ENCODE measurements around the gene BMAL1.

Gene BMAL1

GRCh38 chr11:13343931-13344717, 66.5 kb downstream of the BMAL1 start:
- peak; percentile 71 for DNase-seq (ENCODE audit: low spot score)

GRCh38 chr11:13344818-13345217, 67.2 kb downstream of the BMAL1 start:
- no peak for DNase-seq (ENCODE audit: low spot score)

GRCh38 chr11:13346470-13346869, 68.9 kb downstream of the BMAL1 start:
- DNase-seq (ENCODE audit: low spot score): no peak

GRCh38 chr11:13347901-13348300, 70.3 kb downstream of the BMAL1 start:
- no peak for DNase-seq (ENCODE audit: low spot score)

- no peak for DNase-seq (ENCODE audit: low spot score)
Observed at GRCh38 chr11:13348305-13348704, 70.7 kb downstream of the BMAL1 start.

GRCh38 chr11:13349046-13349445, 71.5 kb downstream of the BMAL1 start:
- DNase-seq (ENCODE audit: low spot score): no peak

- DNase-seq (ENCODE audit: low spot score): no peak
Observed at GRCh38 chr11:13349581-13349980, 72.0 kb downstream of the BMAL1 start.

- DNase-seq (ENCODE audit: low spot score): no peak
Observed at GRCh38 chr11:13352711-13353110, 75.1 kb downstream of the BMAL1 start.

GRCh38 chr11:13354335-13354734, 76.7 kb downstream of the BMAL1 start:
- DNase-seq (ENCODE audit: low spot score): no peak

- no peak for DNase-seq (ENCODE audit: low spot score)
Observed at GRCh38 chr11:13355191-13355590, 77.6 kb downstream of the BMAL1 start.

- no peak for DNase-seq (ENCODE audit: low spot score)
Observed at GRCh38 chr11:13357232-13357631, 79.6 kb downstream of the BMAL1 start.

GRCh38 chr11:13358596-13359270, 81.1 kb downstream of the BMAL1 start:
- DNase-seq (ENCODE audit: low spot score): no peak

GRCh38 chr11:13362596-13363109, 85.1 kb downstream of the BMAL1 start:
- no peak for DNase-seq (ENCODE audit: low spot score)

GRCh38 chr11:13364388-13364787, 86.8 kb downstream of the BMAL1 start:
- DNase-seq (ENCODE audit: low spot score): no peak

GRCh38 chr11:13366266-13367026, 88.9 kb downstream of the BMAL1 start:
- no peak for DNase-seq (ENCODE audit: low spot score)

- no peak for DNase-seq (ENCODE audit: low spot score)
Observed at GRCh38 chr11:13367115-13367514, 89.5 kb downstream of the BMAL1 start.

- no peak for DNase-seq (ENCODE audit: low spot score)
Observed at GRCh38 chr11:13368041-13368446, 90.5 kb downstream of the BMAL1 start.

GRCh38 chr11:13373216-13373615, 95.6 kb downstream of the BMAL1 start:
- no peak for DNase-seq (ENCODE audit: low spot score)

GRCh38 chr11:13375798-13376197, 98.2 kb downstream of the BMAL1 start:
- no peak for DNase-seq (ENCODE audit: low spot score)

- DNase-seq (ENCODE audit: low spot score): no peak
Observed at GRCh38 chr11:13376402-13376801, 98.8 kb downstream of the BMAL1 start.

- DNase-seq (ENCODE audit: low spot score): no peak
Observed at GRCh38 chr11:13376838-13377237, 99.2 kb downstream of the BMAL1 start.

GRCh38 chr11:13378316-13378715, 100.7 kb downstream of the BMAL1 start:
- DNase-seq (ENCODE audit: low spot score): no peak

- DNase-seq (ENCODE audit: low spot score): no peak
Observed at GRCh38 chr11:13380731-13381130, 103.1 kb downstream of the BMAL1 start.

Data from ecto neural progenitor cell (in vitro differentiated cells).